Anterior cingulate cortex (tissue), 58 donors: Measurements from ENCODE around the gene PLD4.
A peak's percentile ranks its signal among the peaks of the same experiment; 100 is the strongest.

Source experiments
- DNase-seq, 58 donors: peaks; one replicate each; lab custom pipeline; 2025; lab: John Stamatoyannopoulos, UW

Gene PLD4

DNA sequence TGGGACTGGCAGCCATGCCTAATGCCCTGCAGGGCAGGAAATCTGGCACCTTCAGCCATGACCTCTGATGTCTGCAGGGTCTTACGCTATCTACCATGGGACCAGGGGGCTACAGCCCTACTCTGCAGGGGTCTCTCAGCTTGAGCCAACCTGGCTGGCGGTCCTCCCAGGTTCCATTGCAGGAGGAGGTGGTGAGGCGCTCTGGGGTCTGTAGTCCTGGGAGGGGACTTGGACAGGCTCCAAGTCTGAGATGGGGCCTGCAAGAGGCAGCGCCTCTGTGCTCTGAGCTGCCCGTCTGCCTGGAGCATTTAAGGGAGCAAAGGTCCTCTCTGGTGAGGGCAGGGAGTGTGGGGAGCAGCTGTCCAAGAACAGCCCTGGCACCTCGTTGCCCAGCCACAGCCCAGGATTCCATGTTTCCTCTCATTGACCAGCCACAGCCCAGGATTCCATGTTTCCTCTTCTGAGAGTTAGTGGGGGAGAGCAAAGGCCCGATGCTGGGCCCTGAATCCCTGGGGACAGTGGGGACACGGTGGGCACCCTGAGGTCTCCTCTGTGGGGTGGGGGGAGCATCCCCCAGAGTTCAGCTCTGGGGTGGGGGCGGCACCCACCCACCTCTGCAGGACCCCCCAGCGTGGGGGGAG lies 655 bp downstream of the PLD4 start:
- no peak for DNase-seq

DNA sequence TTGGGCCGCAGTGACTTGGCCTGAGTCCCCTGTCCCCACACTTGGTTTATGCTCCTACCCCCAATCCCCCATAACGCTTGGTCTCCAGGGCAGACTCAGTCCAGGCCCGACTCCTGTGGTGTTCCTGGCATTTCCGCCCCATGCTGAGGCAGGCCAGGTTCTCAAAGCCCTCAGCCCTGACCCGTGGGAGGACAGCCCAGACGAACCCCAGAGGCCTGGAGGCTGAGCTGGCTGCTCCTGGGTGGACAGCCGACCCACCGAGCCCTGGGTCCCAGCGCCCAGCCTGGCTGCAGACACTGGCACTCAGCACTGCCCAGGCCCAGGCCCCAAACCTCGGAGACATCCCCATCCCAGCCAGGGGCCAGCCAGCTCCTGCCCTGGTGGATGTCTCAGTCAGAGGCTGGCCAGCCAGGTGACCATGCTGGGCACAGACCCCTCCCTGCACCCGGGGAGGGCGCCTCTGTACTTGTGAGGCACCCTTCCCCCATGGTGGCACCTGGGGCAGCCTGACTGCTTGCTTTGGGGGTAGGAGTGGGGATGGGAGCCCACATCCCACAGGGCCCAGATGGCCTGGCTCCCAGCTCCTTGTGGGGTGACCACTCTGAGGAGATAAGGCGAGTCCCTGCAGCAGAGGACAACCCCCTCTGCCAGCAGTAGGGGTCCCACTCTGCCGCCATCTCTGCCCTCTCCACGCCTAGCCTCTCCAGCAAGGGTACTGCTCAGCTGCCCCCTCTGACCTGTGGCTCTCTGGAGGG lies 1.4 kb downstream of the PLD4 start:
- no peak for DNase-seq

DNA sequence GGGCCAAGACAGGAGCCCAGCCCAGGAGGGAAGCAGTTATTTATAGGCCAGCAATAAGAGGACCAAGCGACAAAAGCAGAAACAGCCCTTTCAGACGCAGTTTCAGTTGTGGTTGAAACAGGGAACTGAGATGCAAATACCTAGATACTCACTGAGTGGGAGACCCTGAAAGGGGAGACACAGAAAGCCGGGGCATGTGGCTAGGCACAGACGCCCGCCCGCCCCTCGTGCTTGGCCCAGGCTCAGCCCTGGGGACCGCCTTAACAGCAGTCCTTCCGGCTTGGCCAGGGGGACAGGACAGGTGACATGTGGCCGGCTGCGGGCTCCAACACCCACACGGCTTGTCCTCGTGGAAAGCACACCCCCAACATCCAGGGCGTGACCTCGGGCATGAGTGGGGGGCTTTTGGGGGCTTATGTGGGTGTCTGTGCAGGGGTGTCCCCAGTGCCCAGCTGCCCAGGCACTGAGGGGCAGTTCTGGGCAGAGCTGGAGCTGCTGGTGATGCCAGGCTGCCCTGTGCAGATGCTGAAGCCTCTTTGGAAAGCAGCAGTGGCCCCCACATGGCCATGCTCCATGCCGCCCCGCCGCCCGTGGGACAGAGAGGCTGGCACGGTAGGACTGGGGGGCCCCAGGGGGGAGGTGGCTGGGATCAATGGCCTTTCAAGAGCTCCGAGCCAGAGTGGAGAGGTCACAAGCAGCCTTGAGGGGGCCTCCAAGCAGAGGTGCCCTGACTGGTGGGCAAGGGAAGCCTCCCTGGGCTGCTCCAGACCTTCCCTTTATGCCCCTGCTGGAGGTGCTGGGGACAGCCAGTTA lies 2.1 kb downstream of the PLD4 start:
- peak in 1 of 58 donors; percentile 13 for DNase-seq

DNA sequence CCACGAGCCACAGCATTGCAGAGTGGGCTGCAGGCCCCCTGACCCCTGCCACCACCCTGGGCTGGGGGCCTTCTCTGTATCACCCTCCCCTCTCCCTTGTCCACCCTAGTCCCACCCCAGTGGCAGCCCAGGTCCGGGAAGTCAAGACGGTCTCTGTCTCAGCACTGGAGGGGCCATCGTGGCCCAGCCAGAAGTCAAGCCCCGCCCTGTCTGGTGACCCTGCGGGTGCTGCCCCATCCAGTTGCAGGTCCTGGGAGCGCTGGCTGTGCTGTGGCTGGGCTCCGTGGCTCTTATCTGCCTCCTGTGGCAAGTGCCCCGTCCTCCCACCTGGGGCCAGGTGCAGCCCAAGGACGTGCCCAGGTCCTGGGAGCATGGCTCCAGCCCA lies 2.7 kb downstream of the PLD4 start:
- DNase-seq: no peak

DNA sequence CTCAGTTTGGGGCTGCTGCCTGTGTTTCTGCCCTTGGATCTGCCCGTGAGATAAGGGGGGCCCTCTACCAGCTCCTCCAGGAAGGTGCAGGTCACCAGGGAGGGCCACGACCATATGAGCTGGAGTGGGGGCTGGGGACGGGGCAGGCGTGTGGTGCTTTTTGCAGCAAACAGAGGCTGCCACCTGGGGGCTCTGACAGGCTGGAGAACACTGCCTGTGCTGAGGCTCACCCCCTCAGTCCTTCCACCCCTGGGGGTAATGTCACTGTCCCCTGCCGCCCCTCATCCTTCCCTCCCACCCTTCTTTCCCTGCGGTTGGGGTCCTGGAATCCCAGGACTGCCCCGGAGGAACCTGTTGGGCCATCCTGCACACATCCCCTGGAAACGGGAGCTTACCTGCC lies 3.2 kb downstream of the PLD4 start:
- DNase-seq: no peak

DNA sequence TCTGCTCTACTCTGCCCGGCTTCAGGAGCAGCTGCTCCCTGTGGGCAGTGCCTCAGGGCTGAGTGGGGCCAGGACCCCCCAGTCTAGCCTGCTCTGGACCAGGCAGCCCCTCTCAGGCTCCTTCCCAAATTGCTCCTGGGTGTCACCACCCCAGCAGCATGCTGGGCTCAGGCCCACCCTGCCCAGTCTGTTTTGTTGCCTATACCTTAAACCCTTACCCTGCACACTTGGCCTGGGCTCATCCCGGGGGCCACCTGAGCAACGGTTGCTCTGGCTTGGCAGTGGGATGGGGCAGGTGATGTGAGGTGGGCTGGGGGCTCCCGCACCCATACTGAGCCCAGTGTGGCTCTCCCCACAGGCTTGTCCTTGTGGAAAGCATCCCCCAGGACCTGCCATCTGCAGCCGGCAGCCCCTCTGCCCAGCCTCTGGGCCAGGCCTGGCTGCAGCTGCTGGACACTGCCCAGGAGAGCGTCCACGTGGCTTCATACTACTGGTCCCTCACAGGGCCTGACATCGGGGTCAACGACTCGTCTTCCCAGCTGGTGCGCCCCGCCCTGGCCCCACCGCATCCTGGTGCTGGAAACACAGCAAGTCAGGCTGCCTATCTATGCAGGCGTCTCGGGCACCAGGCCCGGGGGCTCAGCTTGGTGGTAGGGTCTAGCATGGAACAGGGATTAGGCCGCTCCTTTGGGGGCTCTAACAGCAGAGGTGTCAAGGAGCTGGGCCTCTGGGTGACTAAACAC lies 3.9 kb downstream of the PLD4 start:
- no peak for DNase-seq

DNA sequence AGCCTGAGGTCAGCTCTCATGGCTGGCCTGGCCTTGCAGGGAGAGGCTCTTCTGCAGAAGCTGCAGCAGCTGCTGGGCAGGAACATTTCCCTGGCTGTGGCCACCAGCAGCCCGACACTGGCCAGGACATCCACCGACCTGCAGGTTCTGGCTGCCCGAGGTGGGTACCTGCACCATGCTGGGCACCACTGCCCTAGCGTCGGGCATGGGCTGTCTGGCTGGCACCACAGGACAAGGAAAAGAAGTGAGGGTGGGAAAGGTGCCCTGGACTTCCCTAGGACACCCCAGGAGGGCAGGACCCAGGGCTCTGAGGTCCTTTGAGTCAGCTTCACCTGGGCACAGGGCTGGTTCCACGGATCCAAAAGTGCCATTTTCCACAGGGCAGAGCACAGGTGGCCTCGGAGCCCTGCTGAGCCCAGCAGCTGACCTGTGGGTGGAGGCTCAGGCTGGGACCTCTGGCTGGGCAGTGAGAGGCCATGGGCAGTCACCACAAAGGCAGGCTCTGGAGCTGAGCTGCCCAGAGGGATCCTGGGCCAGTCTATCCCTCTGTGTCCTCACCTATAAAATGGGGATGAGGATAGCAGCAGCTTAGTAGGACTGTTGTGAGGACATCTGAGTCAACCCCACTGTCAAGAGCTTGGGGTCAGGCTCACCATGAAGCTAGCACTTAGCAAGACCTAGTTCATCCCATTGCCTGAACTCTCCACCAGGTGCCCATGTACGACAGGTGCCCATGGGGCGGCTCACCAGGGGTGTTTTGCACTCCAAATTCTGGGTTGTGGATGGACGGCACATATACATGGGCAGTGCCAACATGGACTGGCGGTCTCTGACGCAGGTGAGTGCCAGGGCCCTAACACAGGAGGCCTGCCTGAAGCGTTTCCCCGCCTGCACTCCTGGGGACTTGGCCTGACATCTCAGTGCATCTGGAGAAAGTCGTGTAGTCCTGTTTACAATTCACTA lies 4.9 kb downstream of the PLD4 start:
- no peak for DNase-seq

DNA sequence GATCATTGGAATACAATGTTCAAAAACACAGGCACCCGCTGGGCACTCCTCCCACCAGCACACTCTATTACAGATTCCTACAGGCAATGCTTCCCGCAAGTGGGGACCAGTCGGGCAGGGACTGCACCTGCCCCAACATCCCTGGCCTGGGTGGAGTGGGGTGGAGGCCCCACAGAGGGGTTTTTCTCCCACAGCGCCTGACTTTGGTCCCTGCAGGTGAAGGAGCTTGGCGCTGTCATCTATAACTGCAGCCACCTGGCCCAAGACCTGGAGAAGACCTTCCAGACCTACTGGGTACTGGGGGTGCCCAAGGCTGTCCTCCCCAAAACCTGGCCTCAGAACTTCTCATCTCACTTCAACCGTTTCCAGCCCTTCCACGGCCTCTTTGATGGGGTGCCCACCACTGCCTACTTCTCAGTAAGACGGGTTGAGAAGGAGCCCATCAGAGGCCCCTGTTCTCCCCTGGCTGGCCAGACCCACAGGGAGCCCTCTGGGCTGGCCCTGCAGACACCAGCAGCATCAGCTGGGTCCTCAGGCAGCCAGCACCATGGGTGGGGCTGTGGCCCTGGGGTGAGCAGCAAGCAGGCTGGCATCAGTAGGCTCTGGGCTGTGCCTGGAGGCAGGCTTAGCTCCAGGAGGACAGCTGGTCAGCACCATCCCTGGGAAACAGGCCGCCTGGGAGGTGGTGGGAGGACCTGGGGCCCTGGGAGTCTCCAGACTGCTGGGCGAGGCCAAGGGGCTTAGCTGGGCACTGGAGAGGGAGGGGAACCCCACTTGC lies 6.0 kb downstream of the PLD4 start:
- DNase-seq: no peak

DNA sequence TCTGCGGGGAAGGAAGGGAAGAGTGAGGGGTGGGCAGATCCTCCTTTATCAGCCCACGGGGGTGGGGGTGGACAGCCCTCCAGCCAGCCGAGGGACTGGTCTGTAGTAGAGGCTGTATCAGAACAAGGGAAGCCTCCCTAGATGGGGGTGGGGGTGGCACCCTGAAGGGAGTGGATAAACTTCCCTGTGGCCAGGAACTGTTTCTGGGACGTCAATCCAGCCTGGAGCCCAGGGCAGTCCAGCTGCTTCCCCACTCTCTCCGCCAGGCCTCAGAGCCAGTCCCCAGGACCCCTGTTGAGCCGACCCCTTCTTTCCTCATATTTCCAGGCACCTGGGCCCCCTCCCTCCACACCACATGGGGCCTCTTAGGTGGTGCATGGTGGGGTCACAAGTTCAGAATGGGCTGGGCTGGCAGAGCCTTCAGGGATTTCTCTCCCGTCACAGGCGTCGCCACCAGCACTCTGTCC lies 6.7 kb downstream of the PLD4 start:
- DNase-seq: no peak

DNA sequence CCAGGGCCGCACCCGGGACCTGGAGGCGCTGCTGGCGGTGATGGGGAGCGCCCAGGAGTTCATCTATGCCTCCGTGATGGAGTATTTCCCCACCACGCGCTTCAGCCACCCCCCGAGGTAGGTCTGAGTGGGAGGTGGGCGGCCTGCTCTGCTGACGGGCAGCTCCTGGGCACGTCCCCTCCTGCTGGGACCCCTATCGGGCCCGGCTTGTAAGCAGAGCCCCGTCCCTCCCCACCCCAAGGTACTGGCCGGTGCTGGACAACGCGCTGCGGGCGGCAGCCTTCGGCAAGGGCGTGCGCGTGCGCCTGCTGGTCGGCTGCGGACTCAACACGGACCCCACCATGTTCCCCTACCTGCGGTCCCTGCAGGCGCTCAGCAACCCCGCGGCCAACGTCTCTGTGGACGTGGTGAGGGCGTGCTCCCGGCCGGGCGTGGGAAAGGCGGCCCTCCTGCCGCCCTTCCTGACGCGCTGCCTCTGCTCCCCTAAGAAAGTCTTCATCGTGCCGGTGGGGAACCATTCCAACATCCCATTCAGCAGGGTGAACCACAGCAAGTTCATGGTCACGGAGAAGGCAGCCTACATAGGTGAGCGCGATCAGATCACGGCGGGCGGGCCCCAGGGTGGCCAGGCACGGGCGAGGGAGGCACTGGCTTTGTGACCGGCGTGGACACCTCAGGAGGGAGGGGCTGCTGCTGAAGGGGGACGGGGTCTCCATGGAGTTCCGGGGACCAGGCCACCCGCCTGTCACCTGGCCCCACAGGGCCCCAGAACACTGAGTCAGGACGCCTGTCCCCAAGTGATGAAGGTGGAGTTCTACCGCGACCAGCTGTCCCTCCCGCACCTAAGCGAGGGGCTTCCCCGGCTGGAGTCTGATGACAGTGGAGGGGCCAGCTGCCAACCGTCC lies 7.3 kb downstream of the PLD4 start:
- DNase-seq: no peak

DNA sequence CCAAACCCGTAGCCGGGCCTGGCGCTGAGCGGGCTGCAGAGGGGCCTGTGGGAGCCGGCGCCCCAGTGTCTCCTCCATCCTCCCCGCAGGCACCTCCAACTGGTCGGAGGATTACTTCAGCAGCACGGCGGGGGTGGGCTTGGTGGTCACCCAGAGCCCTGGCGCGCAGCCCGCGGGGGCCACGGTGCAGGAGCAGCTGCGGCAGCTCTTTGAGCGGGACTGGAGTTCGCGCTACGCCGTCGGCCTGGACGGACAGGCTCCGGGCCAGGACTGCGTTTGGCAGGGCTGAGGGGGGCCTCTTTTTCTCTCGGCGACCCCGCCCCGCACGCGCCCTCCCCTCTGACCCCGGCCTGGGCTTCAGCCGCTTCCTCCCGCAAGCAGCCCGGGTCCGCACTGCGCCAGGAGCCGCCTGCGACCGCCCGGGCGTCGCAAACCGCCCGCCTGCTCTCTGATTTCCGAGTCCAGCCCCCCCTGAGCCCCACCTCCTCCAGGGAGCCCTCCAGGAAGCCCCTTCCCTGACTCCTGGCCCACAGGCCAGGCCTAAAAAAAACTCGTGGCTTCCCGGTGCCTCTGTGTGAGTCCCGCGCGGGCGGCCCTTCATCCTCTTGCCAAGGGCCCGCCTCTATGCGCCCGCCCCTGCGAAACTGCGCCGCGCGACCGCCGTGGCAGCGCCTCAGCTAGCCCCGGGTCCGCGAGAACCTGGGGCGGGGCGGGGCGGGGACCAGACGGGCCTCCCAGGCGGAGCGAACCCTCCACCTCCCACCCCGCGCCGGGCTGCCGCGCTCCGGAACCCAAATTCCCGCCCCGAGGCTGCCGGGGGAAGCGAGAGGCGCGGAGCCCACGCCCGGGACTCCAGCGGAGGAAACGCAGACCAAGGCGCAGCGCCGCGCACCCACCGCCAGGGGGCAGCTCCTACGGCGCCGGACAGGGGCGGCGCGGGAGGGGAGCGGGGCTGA lies 8.3 kb downstream of the PLD4 start:
- peak in 53 of 58 donors; percentile 13 to 86 (median 56) for DNase-seq

DNA sequence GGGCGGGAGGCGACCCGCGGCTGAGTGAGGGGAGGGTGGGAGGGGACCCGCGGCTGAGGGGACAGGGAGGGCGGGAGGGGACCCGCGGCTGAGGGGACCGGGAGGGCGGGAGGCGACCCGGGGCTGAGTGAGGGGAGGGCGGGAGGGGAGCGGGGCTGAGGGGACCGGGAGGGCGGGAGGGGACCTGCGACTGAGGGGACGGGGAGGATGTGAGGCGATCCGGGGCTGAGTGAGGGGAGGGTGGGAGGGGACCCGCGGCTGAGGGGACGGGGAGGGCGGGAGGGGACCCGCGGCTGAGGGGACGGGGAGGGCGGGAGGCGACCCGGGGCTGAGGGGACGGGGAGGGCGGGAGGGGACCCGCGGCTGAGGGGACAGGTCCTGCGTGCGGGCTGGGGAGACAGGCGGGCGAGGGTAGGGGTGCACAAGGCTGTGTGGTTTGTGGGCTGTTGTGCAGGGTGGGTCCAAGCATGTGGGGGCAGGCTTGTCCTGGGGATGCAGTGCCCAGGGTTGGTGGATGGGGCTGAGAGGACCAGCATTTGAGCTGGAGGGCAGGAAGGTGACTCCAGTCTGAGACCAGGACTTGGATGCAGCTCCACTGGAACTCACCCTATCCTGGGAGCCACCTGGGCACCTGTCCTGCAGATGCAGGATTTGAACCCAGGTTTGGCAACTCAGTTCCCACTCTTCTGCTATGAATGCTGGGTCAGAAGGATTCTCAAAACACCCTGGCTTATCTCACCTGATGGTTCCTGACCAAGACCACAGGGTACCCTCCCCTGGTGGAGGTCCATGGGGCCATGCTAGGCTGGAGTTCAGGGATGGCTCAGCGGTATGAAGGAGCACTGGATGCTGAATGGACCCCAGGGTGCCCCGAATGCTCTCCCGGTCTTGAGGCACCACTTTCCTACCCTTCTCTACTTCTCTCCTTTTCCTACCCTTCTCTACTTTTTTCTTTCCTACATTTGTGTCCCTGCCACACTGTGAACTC lies 9.4 kb downstream of the PLD4 start:
- no peak for DNase-seq

DNA sequence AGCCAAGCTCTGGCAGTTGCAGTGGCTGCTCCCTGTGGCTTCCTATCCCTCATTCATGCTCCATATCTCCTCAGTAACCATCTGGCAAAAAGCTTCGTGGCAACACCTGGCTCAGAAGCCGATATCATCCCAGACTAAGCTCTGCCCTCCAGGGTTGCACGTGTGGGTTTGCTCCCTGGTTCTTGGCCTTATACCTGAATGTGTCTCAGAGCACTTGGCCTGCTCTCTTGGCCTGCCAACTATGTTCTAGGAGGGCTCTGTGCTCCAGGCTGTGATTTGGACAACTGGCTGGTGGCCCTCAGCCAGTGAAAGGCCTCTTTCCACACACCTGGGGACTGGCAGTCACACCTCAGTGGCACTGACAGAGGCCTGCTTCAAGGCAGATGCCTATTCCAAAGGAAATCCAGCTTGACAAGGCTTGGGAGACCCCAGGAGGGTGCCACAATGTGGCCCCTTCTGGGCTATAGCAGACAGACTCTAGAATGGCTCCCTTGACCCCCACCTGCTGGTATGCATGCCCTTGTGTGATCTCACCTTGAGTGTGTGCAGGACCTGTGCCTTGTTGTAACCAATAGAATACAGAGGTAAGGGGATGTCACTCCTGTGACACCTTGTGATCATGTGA lies 10.5 kb downstream of the PLD4 start:
- DNase-seq: no peak

DNA sequence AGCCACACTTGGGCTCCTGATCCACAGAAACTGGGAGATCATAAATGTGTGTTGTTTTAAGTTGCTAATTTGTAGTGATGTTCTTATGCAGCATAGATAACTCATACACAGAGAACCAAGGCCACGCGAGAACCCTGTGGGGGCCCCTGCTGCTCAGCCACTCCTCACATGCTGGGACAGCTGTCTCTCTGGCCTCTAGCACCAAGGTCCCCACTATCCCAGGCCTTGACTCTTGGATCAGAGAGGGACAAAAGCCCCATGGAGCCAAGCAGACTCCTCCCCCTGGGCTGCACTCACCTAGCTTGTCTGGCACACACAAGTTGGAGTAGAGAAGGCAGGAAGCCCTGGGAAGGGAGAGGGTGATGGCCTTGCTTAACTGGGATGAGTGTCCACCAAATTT lies 11.3 kb downstream of the PLD4 start:
- DNase-seq: no peak
